Activated T-cell treated with anti-CD3 and anti-CD28 coated beads, Interleukin-2, amount 50 U/mL, for 1 hour (primary cell): ENCODE measurements around the gene RIN3.

Experiments used
- DNase-seq: peaks from one replicate; pipeline ENCODE4 v3.0.0-alpha.2; 2020

The RIN3 gene

DNA sequence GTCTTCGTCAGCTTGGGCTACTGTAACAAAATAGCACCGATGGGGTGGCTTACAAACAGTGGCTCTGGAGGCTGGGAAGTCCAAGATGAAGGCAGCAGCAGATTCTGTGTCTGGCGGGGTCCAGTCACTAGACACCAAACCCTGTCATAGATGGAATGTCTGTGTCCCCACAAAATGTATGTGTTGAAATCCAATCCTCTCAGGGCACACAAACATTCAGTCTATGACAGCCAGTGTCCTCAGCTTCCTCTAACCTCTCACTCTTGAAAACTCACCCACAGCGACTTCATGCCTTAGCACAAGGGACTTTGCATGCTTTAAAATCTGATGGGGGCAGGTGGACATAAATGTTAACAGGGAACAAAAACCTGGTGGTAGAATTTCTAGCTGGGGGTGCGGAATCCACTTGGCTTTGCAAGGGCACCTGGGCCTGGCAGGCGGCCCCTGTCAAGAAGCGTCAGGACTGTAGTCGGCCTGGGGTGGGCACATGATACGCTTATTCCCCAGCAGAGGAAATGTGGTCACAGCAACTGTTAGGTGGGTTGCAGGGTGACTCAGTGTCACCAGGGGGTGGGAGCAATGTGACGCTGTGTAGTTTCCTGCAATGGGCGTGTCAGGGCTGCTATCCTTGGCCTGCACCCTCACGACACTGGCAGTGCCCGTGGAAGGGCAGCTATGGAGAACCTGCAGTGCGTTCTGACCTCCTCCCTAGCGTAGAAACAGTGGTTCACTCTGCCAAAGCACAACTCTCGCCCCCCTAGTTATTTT is 17.7 kb downstream of the RIN3 start:
- DNase-seq = peak; percentile 73

DNA sequence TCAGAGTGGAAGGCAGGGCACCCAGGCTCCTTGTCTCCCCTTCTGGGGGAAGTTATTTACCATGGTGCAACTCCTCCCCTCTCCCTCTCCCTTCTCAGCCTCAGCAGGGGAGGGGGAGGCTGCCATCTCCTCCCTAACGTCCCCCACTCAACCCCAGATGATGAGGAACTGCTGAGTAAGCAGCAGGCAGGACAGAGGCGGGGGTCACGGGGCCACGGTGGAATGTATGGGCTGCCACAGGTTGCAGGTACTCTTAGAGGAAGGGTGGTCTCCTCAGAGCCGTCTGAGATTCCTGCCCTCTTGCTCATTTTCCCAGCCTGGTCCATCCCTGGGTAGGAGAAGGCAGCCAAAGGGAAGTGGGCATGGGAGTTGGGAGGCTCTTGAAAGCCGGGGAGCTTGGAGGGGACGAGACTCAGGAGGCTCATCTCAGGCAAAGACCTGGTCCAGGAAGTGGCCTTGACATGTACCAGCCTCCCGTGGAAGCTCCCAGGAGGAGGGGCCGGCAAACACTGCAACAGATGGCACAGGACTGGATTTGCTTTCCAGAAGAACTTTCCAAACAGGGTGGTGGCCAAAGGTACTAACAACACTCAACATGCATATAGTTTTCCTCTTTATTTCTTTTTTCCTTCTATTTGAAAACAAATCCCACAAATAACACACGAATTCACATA is 19.0 kb downstream of the RIN3 start:
- peak; percentile 20 for DNase-seq

GRCh38 chr14:92534932-92535643 is 21.5 kb downstream of the RIN3 start:
- peak; percentile 37 for DNase-seq

DNA sequence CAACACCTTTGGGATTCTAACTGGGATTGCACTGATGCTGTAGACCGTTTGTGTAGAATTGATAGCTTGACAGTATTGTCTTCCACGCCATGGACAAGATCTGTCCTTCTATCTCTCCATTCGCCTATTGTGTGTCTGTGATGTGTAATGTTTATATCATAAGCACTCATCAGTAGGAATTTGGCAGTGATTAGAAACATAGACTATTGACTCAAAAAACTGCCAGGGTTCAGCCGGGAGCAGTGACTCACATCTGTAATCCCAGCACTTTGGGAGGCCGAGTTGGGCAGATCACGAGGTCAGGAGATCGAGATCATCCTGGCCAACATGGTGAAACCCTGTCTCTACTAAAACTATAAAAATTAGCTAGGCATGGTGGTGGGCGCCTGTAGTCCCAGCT is 22.6 kb downstream of the RIN3 start:
- peak; percentile 11 for DNase-seq

GRCh38 chr14:92538412-92538985 is 24.9 kb downstream of the RIN3 start:
- no peak for DNase-seq

GRCh38 chr14:92539419-92539818 is 25.8 kb downstream of the RIN3 start:
- no peak for DNase-seq

DNA sequence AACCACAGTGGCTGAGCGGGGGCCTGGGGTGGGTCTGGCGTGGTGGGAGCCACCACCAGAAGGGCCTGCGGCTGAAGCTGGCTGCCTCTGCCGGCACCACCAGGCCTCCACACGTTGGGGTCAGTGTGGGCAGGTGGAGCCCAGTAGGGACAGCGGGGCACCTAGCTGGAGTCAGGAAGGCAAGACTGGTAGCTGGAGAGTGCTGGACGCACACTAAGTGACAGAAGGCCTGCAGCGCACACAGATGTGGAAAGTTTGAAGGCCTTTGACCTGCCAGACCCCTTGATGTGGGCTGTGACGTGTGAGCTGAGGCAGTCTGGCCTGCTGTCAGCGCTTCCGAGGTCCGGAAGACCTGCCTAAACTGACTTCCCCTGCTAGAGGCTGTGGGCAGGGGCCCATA is 26.3 kb downstream of the RIN3 start:
- no peak for DNase-seq

DNA sequence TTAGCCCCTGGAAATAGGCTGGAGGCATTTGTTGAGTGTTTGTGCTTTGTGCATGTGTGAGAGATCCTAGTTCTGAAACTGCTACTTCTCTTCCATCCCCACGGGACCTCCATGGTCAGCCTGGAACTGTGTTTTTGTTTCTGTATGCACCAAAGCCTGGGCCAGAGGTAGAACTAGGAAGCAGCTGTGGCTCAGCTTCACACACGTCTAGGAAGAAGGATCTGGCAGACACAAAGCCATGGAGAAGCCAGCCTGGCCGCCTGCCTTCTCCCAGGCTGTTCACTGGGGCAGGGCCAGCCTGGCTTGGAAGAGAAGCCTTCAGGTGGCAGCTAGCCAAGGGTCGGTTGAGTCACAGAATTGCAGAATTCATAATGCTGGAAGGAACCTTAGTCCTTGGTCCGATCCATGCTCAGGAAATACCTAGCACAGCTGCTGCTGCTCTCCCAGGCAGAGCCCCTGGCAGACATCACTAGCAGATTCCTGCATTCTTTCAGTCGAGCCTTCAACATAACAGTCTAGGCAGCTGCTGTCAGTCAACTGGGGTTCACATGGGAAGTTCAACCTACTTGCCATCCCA is 27.0 kb downstream of the RIN3 start:
- DNase-seq = no peak

GRCh38 chr14:92542766-92543554 is 29.4 kb downstream of the RIN3 start:
- peak; percentile 10 for DNase-seq

DNA sequence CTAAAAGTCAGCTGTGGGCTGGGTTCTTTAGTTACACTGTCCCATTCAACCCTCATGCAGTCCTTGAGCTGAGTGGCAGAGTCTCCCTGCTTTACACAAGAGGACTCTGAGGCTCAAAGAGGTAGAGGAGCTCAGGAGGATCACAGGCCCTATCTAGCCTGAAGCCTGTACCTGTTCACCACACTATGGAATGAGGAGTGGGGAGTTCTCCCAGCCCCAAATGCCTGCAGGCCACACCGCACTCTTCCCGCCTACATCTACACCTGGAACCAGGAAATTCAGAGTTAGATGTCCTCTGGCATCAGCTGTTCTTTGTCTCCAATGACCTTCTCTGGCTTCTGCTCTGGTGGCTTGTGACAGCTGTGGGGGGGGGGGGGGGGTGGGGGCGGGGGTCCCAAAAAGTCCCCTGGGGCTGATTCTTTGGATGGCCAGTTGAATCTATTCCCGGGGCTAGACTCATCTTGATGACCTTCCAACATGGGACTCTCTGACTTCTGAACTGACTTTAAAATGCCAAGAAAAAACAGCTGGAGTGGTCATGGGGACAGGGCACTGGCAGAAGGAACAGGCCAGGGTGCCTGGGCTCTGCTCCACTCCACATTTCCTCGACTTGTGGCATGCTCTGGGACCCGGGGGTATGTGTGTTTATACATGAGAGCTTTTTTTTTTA is 30.6 kb downstream of the RIN3 start:
- no peak for DNase-seq

GRCh38 chr14:92546347-92547053 is 32.9 kb downstream of the RIN3 start:
- peak; percentile 14 for DNase-seq

GRCh38 chr14:92549105-92549858 is 35.7 kb downstream of the RIN3 start:
- DNase-seq = no peak

GRCh38 chr14:92549859-92550230 is 36.3 kb downstream of the RIN3 start:
- no peak for DNase-seq

DNA sequence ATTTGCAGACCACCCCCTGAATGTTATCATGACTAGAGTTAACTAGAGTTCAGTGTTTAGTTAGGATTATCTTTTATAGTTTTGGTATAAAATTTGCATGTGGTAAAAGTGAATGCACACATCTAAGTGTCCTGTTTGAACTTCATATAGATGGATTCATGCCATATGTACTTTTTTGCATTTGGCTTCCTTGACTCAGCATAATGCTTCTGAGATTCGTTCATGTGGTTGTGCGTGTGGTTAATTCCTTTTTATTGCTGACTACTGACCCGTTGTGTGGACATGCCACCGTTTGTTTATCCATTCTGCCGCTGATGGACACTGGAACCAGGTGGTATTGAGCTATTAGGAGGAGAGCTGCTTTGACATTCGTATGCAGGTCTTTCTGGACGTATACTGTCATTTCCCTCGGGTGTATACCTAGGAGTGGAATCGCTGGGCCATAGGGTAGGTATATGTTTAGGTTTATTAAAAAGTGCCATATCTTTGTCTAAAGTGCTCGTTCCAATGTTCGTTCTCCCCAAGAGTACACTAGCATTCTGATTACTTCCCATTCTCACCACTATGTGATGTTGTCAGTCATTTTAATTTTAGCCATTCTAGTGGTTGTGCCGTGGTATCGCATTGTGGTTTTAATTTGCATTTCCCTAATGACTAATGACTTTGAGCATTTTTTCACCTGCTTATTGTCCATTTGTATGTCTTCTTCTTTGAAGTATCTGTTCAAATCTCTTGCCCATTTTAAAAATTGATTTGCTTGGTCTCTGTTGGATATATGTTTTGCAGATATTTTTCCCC is 37.7 kb downstream of the RIN3 start:
- no peak for DNase-seq

- DNase-seq = no peak
Measured at GRCh38 chr14:92552066-92552465, 38.5 kb downstream of the RIN3 start.

DNA sequence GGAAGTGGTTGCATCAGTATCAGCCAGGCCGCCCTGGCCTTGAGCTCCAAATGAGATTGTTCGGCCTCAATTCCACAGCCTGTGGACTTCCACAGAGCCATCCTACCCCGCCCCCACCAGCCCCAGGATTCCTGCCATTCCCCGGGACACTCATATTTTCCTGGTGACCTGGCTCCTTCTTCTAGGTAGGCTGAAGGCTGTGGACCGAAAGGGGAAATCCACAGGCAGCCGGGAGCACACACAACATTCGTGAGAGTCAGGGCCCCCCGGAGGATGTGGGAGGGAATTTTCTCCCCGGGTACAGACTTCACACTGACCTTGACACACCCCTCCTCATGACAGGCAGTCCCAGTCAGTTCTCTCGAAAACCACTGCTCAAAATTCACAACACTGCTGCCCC is 39.9 kb downstream of the RIN3 start:
- no peak for DNase-seq

DNA sequence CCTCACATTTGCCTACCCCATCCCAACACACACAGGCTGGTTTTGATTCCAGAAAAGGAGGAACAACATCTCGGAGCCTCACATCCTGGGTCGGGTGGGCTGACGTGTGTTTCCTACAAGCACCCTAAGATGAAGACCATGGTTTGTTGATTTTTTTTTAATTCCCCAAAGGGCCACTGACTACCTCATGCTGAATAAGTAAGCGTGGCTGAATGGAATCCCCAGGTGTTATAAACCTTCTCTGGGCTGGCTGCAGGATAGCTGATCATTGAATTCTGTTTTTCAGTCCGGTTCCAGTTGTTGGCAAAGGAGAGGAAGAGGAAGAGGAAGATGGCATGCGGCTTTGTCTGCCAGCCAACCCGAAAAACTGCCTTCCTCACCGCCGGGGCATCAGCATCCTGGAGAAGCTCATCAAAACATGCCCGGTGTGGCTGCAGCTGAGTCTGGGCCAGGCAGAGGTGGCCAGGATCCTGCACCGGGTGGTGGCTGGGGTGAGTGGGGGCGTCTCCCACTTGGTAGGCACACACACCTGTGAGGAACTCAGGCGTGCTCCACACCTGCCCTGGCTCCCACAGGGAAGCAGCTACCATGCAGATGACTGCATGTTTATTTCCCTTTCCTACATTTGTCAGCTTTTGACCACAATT is 42.0 kb downstream of the RIN3 start:
- DNase-seq = no peak

- DNase-seq = no peak
Measured at GRCh38 chr14:92556255-92556741, 42.7 kb downstream of the RIN3 start.
